ENCODE measurements around the gene PIEZO2. TPM values are rescaled to one million over a fixed set of nuclear protein-coding genes. Genes with fewer than 3 reads are reported as not detected.

The PIEZO2 gene
- total RNA-seq, 1 donor from 2014 or later: 5.3 TPM

DNA sequence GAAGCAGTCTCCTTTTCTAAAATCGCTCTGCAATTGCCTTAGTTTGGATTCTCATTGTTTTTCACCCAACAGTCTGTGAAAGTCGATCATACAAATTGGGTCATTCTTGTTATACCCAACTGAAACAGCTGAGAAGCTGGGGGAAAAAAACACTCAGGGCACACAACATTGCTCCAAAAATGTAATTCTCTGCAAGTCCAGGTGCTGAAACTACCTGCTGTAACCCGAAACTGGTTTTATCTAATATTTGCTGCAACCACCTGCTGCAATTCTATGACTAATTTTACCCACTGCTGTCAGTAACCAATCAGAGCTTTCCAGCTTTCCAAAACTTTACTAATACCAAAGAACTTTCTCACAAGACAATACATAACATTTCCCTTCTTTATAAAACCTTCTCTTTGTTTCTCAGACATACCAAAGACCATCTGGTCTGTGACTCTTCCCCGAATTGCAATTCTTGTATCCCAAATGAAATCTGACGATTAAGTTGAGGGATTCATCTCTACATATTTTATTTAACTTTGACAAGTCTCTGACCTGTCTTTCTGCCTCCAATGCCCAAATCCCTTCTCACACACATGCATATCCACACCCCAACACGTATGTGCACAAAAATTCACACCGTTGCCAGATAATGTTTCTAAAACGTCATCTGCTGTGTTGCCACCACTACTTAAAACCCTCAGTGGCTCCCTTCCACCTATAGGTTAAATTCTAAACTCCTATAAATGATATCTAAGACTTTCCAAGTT, 198.3 kb downstream of the PIEZO2 start:
- no peak for FAIRE-seq
- Histone ChIP-seq H3K79me2 (ENCODE audit: insufficient read depth, low read length) (no peaks in the 10 kb centered on the region), H3K27ac (ENCODE audit: low read depth, low read length) (no peak overlapping the region), H3K36me3 (ENCODE audit: insufficient read depth, low read length) (no peaks in the 10 kb centered on the region), H3K9me3 (ENCODE audit: insufficient read depth, low read depth, low read length) (peaks cover 4% of the 10 kb centered on the region), H3K9ac (ENCODE audit: low read length) (no peak overlapping the region), H2AFZ (ENCODE audit: low read depth, low read length) (no peak overlapping the region), H3K27me3 (ENCODE audit: insufficient read depth, low read length) (no peaks in the 10 kb centered on the region), H4K20me1 (ENCODE audit: insufficient read depth, low read length) (no peaks in the 10 kb centered on the region), H3K4me1 (ENCODE audit: insufficient read depth, low read length) (no peaks in the 10 kb centered on the region), H3K4me2 (ENCODE audit: low read length) (no peak overlapping the region), H3K4me3 (ENCODE audit: insufficient read depth, low read depth, low read length) (no peak overlapping the region)
- Mint-ChIP-seq H3K27me3 (ENCODE audit: low read depth, unreplicated experiment) (no peaks in the 10 kb centered on the region), H3K27ac (ENCODE audit: unreplicated experiment) (no peak overlapping the region), H3K36me3 (ENCODE audit: low read depth, unreplicated experiment) (peaks cover 2% of the 10 kb centered on the region), H3K4me1 (ENCODE audit: low read depth, unreplicated experiment) (no peaks in the 10 kb centered on the region), H3K9me3 (ENCODE audit: unreplicated experiment) (peaks cover 5% of the 10 kb centered on the region), H3K4me3 (ENCODE audit: unreplicated experiment) (no peak overlapping the region)
- no peak for DNase-seq (ENCODE audit: low read depth)
- TF ChIP-seq EZH2 (IDR thresholded peaks at IDR 0.05; ENCODE audit: insufficient read depth, low read length): no peak
- TF ChIP-seq, protein P1, sequence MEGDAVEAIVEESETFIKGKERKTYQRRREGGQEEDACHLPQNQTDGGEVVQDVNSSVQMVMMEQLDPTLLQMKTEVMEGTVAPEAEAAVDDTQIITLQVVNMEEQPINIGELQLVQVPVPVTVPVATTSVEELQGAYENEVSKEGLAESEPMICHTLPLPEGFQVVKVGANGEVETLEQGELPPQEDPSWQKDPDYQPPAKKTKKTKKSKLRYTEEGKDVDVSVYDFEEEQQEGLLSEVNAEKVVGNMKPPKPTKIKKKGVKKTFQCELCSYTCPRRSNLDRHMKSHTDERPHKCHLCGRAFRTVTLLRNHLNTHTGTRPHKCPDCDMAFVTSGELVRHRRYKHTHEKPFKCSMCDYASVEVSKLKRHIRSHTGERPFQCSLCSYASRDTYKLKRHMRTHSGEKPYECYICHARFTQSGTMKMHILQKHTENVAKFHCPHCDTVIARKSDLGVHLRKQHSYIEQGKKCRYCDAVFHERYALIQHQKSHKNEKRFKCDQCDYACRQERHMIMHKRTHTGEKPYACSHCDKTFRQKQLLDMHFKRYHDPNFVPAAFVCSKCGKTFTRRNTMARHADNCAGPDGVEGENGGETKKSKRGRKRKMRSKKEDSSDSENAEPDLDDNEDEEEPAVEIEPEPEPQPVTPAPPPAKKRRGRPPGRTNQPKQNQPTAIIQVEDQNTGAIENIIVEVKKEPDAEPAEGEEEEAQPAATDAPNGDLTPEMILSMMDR (IDR thresholded peaks at IDR 0.05; ENCODE audit: insufficient read depth, low read depth, low read length): no peak

DNA sequence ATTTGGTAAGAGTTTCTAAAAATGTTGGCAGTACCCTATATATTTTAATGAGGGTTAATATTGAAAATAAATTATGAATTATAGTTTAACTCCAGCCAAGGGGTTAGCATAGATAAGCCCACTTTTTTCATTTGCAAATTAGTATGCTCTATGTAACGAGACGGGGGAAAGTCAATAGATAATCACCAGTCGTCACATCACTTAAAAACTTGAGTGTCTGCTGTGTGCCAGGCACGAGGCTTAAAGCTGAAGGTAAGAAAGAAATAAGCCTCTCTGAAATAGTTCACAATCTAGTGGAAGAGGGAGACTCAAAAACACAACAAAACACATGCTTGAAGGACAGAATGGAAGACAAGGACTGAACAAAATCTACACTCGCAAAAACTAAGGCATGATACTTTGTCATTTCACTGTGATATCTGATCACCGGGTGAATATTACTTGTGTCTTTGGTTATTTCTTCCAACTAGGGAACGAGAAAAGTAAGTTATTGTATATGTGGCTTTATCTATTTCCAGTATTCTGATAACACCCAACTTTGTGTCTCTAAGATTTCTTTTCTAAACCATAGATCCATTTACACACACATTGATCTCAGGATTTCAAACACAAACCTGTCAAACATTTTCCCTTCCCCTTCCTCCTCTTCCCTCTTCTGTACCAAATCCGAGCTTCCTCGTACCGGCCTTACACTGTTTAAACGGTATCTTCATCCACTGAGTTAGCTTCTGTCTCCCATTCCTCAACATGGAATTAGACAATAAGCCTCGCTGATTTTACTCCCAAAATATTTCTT, 199.1 kb downstream of the PIEZO2 start:
- no peaks in the 10 kb centered on the region for H3K4me1 Mint-ChIP-seq (ENCODE audit: low read depth, unreplicated experiment)
- H3K27me3 ChIP-seq (ENCODE audit: insufficient read depth, low read length): no peaks in the 10 kb centered on the region
- DNase-seq (ENCODE audit: low read depth) (no peak), FAIRE-seq (no peak)
- H3K4me3 ChIP-seq (ENCODE audit: insufficient read depth, low read depth, low read length): no peak overlapping the region
- H2AFZ ChIP-seq (ENCODE audit: low read depth, low read length): no peak overlapping the region
- TF ChIP-seq, protein P1 (IDR thresholded peaks at IDR 0.05; ENCODE audit: insufficient read depth, low read depth, low read length): no peak
- TF ChIP-seq EZH2 (IDR thresholded peaks at IDR 0.05; ENCODE audit: insufficient read depth, low read length): no peak
- H3K36me3 Mint-ChIP-seq (ENCODE audit: low read depth, unreplicated experiment): peaks cover 4% of the 10 kb centered on the region
- no peak overlapping the region for H3K27ac ChIP-seq (ENCODE audit: low read depth, low read length)
- no peak overlapping the region for H3K9ac ChIP-seq (ENCODE audit: low read length)
- H3K9me3 ChIP-seq (ENCODE audit: insufficient read depth, low read depth, low read length): peaks cover 5% of the 10 kb centered on the region
- H3K27me3 Mint-ChIP-seq (ENCODE audit: low read depth, unreplicated experiment): no peaks in the 10 kb centered on the region
- H3K79me2 ChIP-seq (ENCODE audit: insufficient read depth, low read length): no peaks in the 10 kb centered on the region
- peaks cover 11% of the 10 kb centered on the region for H3K9me3 Mint-ChIP-seq (ENCODE audit: unreplicated experiment)
- H3K36me3 ChIP-seq (ENCODE audit: insufficient read depth, low read length): no peaks in the 10 kb centered on the region
- H3K4me2 ChIP-seq (ENCODE audit: low read length): no peak overlapping the region
- no peak overlapping the region for H3K27ac Mint-ChIP-seq (ENCODE audit: unreplicated experiment)
- H3K4me1 ChIP-seq (ENCODE audit: insufficient read depth, low read length): no peaks in the 10 kb centered on the region
- H3K4me3 Mint-ChIP-seq (ENCODE audit: unreplicated experiment): no peak overlapping the region
- H4K20me1 ChIP-seq (ENCODE audit: insufficient read depth, low read length): no peaks in the 10 kb centered on the region
